Cardiac muscle cell (in vitro differentiated cells and primary cell): ENCODE data around the gene EDN1. TPM values are rescaled to one million over a fixed set of nuclear protein-coding genes. Genes with fewer than 3 reads are reported as not detected.
A peak's percentile ranks its signal among the peaks of the same experiment; 100 is the strongest.
"Not testable (repeated sequence)": the region's sequence is repeated elsewhere in the genome, so short reads cannot be mapped to it uniquely, and the experiment has no call there.

Source experiments
- DNase-seq, 2 donors: peaks; one replicate each; pipeline versions ENCODE4 v3.0.0 to v3.0.0-alpha.2; 2010 to 2017; ENCODE audit warnings: low read depth in 1 of 2, low spot score in 1 of 2
- H3K27ac ChIP-seq: fragments of 200-600 bp; sonication (generic); 2 replicates; pipeline ENCODE4 v1.5.1; 2016
- H3K27me3 ChIP-seq: fragments of 200-600 bp; sonication (generic); 2 replicates; pipeline ENCODE4 v1.6.0; 2016; ENCODE audit warnings: control low read depth
- H3K36me3 ChIP-seq: fragments of 200-600 bp; sonication (generic); 2 replicates; pipeline ENCODE4 v1.5.1; 2016; ENCODE audit warnings: control low read depth
- H3K4me1 ChIP-seq: fragments of 200-600 bp; sonication (generic); 2 replicates; pipeline ENCODE4 v1.8.1; 2017; ENCODE audit warnings: low read depth, mild to moderate bottlenecking, mixed run types
- H3K4me3 ChIP-seq: fragments of 200-600 bp; sonication (generic); 2 replicates; pipeline ENCODE4 v1.5.1; 2016; ENCODE audit warnings: mild to moderate bottlenecking
- H3K9me3 ChIP-seq: fragments of 200-600 bp; sonication (generic); 2 replicates; pipeline ENCODE4 v1.5.1; 2017; ENCODE audit warnings: low read depth, mild to moderate bottlenecking, control low read depth
- polyA plus RNA-seq: library from polyadenylated mRNA; unstranded; fragments of >200 nt; fragmentation: Nextera tagmentation; extraction: Ambion mirVana; gene quantifications from 2 replicates; pipeline ENCODE4 v1.2.1, GENCODE V29; 2016
- total RNA-seq: library from RNA; depleted of rRNA; stranded (reverse); fragments of >200 nt; gene quantifications from 2 replicates; pipeline ENCODE4 v1.2.3, GENCODE V29; 2016
- TF ChIP-seq, protein P1 (sequence below): IDR thresholded peaks from 2 replicates; pipeline ENCODE4 v1.5.1; 2012; ENCODE audit warnings: low read depth, mild to moderate bottlenecking, low read length

Gene EDN1
- total and polyA plus RNA-seq, 2 experiments from 2014 or later, result 0.86 to 1.2 TPM

- Histone ChIP-seq H3K9me3 (no peaks in the 10 kb centered on the region), H3K4me3 (no peak overlapping the region), H3K4me1 (peaks cover 9% of the 10 kb centered on the region), H3K27ac (no peak overlapping the region), H3K27me3 (no peaks in the 10 kb centered on the region), H3K36me3 (no peaks in the 10 kb centered on the region)
- TF ChIP-seq, protein P1, sequence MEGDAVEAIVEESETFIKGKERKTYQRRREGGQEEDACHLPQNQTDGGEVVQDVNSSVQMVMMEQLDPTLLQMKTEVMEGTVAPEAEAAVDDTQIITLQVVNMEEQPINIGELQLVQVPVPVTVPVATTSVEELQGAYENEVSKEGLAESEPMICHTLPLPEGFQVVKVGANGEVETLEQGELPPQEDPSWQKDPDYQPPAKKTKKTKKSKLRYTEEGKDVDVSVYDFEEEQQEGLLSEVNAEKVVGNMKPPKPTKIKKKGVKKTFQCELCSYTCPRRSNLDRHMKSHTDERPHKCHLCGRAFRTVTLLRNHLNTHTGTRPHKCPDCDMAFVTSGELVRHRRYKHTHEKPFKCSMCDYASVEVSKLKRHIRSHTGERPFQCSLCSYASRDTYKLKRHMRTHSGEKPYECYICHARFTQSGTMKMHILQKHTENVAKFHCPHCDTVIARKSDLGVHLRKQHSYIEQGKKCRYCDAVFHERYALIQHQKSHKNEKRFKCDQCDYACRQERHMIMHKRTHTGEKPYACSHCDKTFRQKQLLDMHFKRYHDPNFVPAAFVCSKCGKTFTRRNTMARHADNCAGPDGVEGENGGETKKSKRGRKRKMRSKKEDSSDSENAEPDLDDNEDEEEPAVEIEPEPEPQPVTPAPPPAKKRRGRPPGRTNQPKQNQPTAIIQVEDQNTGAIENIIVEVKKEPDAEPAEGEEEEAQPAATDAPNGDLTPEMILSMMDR, result no peak
- DNase-seq, result no peak
Observed at GRCh38 chr6:12315292-12316081, 25.3 kb downstream of the EDN1 start.

DNA sequence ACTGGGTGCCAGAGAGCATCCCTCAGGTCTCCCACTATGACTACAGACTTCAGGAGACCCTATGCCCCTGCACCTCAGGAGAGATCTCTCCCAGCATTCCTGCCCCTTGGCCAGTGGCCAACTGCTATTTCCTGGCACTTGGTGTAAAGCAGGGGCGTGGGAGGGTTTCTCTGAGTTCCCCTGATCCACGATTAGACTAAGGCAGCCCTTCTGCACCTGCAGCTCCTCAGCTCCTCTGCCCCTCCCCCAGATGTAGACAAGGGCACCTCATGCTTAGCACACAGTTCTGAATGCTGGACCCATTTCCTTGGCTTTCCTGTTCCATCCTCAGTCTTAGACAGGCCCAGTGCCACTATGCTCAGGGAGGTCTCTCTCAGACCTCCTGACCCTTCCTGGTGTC is 28.6 kb downstream of the EDN1 start:
- H3K27ac ChIP-seq, result no peak overlapping the region
- H3K4me1 ChIP-seq, result no peaks in the 10 kb centered on the region
- no peak overlapping the region for H3K4me3 ChIP-seq
- no peaks in the 10 kb centered on the region for H3K9me3 ChIP-seq
- H3K36me3 ChIP-seq, result no peaks in the 10 kb centered on the region
- H3K27me3 ChIP-seq, result no peaks in the 10 kb centered on the region
- no peak for DNase-seq
- TF ChIP-seq, protein P1, result no peak

DNA sequence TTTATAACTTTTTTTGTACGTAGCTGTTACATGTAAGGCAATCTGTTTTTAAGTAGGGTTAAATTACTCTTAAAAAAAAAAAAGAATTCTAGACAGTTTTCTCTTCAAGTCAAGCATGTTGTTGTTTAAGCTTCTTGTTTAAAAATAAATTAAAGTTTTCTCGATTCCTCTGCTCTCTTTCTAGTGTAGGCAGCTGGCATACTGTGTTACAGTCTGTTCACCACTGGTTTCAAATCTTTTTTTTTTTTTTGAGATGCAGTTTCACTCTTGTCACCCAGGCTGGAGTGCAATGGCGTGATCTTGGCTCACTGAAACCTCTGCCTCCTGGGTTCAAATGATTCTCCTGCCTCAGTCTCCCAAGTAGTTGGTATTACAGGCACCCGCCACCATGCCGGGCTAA is 29.9 kb downstream of the EDN1 start:
- not testable (repeated sequence) for DNase-seq, H3K27me3 ChIP-seq, H3K9me3 ChIP-seq, H3K4me3 ChIP-seq, H3K4me1 ChIP-seq, H3K36me3 ChIP-seq, H3K27ac ChIP-seq

DNA sequence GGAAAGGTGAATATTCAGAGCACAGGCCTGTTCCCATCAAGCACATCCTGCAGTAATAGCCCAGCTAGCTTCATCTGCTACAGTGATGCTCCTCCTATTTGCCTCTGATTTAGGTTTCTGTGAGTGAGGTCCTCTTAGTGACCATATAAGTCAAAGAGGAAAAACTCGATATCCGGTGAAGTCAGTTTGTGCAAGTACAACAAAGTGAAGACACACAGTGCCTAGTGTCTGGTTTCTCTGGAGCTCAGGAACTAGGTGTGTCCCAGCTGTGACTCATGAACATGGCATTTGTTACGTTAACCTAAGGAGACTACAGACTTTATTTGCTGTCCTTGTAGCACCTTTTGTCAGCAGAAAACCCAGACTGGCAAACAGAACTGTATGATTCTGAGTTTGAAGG is 33.9 kb downstream of the EDN1 start:
- no peak overlapping the region for H3K4me3 ChIP-seq
- no peak overlapping the region for H3K27ac ChIP-seq
- TF ChIP-seq, protein P1, result no peak
- no peaks in the 10 kb centered on the region for H3K9me3 ChIP-seq
- DNase-seq, result peak in 1 of 2 donors; percentile 47
- no peaks in the 10 kb centered on the region for H3K4me1 ChIP-seq
- no peaks in the 10 kb centered on the region for H3K27me3 ChIP-seq
- H3K36me3 ChIP-seq, result no peaks in the 10 kb centered on the region

- Histone ChIP-seq H3K9me3 (no peaks in the 10 kb centered on the region), H3K36me3 (no peaks in the 10 kb centered on the region), H3K4me1 (no peaks in the 10 kb centered on the region), H3K27ac (no peak overlapping the region), H3K4me3 (no peak overlapping the region), H3K27me3 (no peaks in the 10 kb centered on the region)
- DNase-seq, result no peak
- TF ChIP-seq, protein P1, result no peak
Observed at GRCh38 chr6:12324748-12325147, 34.6 kb downstream of the EDN1 start.

DNA sequence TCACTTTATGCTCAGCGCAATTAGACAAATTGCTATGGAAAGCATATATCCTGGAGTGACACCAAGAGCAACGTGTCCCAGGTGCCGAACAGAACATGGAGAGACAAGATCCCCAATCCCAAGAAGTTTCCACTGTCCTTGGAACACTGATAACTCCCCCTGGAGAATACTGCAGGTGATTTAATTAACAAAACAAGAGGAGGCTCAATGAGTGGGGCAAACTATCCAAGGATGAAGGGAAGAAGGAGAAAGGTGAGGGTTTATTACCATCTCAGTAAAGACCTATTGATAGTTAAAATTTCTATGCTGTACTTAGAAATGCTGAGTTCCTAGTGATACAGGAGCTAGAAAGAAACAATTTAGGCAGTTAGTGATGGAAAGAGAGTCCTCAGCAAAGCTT is 35.7 kb downstream of the EDN1 start:
- Histone ChIP-seq H3K4me3 (no peak overlapping the region), H3K36me3 (no peaks in the 10 kb centered on the region), H3K27me3 (no peaks in the 10 kb centered on the region), H3K9me3 (no peaks in the 10 kb centered on the region), H3K4me1 (no peaks in the 10 kb centered on the region), H3K27ac (no peak overlapping the region)
- DNase-seq, result no peak
- TF ChIP-seq, protein P1, result no peak
